Nasal cavity respiratory epithelium epithelial cell of viscerocranial mucosa (primary cell): ENCODE data around the gene OR11A1. TPM values are rescaled to one million over a fixed set of nuclear protein-coding genes. Genes with fewer than 3 reads are reported as not detected.

Experiments used
- total RNA-seq: library from RNA; depleted of rRNA; stranded (reverse); fragments of >200 nt; gene quantifications from 2 replicates; pipeline ENCODE4 v1.2.3, GENCODE V29; 2014

Gene OR11A1, protein sequence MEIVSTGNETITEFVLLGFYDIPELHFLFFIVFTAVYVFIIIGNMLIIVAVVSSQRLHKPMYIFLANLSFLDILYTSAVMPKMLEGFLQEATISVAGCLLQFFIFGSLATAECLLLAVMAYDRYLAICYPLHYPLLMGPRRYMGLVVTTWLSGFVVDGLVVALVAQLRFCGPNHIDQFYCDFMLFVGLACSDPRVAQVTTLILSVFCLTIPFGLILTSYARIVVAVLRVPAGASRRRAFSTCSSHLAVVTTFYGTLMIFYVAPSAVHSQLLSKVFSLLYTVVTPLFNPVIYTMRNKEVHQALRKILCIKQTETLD
- not detected in 2 replicates for total RNA-seq

GRCh38 chr6:29456971-29457370 is at the start of gene OR11A1, which contains the start of gene OR2H1:
OR11A1 (minus strand) TSS chr6:29457071; CDS start chr6:29427641, 29,430 bp downstream.
OR2H1 (plus strand) TSS chr6:29457155; CDS start chr6:29461770, 4,615 bp downstream.

GRCh38 chr6:29487660-29488059 is 30.8 kb upstream of the OR11A1 start, which contains the start of gene MAS1L:
MAS1L (minus strand) TSS chr6:29487956; CDS start chr6:29487902, 54 bp downstream.

GRCh38 chr6:29439006-29439405 is 17.9 kb downstream of the OR11A1 start, which contains the start of gene OR10C1:
OR10C1 (plus strand) TSS chr6:29439306; CDS start chr6:29440016, 710 bp downstream.

DNA sequence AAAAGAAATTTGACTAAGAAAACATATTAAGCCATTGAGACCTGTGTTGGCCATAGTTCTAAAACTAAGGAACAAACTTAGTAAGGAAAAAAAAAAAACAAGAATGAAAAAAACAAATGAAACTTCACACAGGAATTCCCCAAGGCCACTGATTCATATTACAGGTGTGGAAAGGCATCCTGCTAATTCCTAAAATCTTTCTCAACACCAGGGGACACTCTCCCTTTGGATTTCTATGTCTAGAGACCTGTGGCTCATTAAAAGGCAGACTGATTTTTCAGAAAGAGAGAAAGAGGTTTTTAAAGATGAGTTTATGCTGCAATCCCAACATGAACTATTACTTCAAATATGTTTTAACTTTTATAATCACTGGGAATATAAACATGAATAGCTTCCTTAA is 42.3 kb downstream of the OR11A1 start, which contains the start of gene OR12D1:
Gene OR12D1 (plus strand): TSS at position 341 of the 400 bp plus-strand sequence.

DNA sequence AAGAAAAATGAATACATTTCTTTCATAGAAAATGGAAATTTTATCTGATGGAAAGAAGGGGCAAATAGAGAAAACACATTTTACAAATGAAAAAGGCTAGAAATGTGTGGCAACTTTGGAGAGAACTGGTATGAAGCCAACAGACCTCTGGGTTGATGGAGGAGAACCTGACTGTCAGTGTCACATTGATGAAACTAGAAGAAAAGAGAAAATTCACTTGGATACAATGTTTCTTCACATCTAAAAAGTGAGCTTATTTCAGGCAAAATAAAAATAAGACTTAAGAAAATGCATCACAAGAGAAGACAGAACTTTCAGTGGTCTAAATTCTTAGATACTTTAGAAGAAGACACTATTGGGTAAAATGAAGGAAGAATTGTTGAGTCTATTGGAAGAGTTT is 61.5 kb downstream of the OR11A1 start, which contains the start of gene OR12D2:
Gene OR12D2 (plus strand): TSS at position 301 of the 400 bp plus-strand sequence. CDS start 1,069 bp downstream, outside the sequence.

Other genes starting within 250 kb of the OR11A1 start
- not detected in 2 replicates for gene OR14J1, start 155.4 kb downstream of the OR11A1 start, total RNA-seq
- not detected in 2 replicates for gene OR5V1, start 88.2 kb downstream of the OR11A1 start, total RNA-seq
- gene OR12D3, start 81.8 kb downstream of the OR11A1 start, total RNA-seq, result not detected in 2 replicates
- gene OR12D2, start 61.4 kb downstream of the OR11A1 start, total RNA-seq, result not detected in 2 replicates
- gene OR12D1, start 42.1 kb downstream of the OR11A1 start, total RNA-seq, result not detected in 2 replicates
- gene OR10C1, start 17.8 kb downstream of the OR11A1 start, total RNA-seq, result not detected in 2 replicates
- gene OR2H1, start 84 bp upstream of the OR11A1 start, total RNA-seq, result not detected in 2 replicates
- not detected in 2 replicates for gene MAS1L, start 30.9 kb upstream of the OR11A1 start, total RNA-seq
- gene UBD, start 102.7 kb upstream of the OR11A1 start, total RNA-seq, result not detected in 2 replicates
- gene OR2H2, start 128.1 kb upstream of the OR11A1 start, total RNA-seq, result not detected in 2 replicates
- 6.2 and 13.0 TPM in 2 replicates for gene GABBR1, start 176.1 kb upstream of the OR11A1 start, total RNA-seq
- not detected in 2 replicates for gene MOG, start 200.0 kb upstream of the OR11A1 start, total RNA-seq
- under 0.01 and 4.2 TPM in 2 replicates for gene ZFP57, start 224.1 kb upstream of the OR11A1 start, total RNA-seq